Measurements from ENCODE around the gene SHC3. TPM values are rescaled to one million over a fixed set of nuclear protein-coding genes. Genes with fewer than 3 reads are reported as not detected.

The SHC3 gene
- total RNA-seq, 2 experiments from 2014 or later, result not detected

DNA sequence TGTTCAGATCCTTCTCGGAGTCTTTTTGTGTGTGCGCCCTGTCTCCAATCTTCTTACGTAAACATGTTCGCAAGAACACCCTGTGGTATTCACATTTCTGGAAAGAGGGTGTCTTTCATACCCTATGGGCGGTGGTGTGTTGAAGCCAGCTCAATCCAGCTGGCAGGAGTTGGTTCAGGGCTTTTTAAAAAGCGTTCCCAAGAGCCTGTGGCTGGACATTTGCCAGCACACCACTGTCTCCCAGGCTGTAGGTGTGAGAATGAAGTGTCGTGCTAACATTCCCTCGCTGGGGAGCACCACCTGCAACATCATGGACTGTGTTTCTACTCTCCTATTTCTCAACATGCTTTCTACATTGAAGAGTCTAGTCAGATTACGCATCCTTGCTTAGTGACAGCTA is 135.6 kb downstream of the SHC3 start:
- H3K9me3 Mint-ChIP-seq, result no peaks in the 10 kb centered on the region
- no peaks in the 10 kb centered on the region for H3K36me3 Mint-ChIP-seq (ENCODE audit: low read depth)
- no peaks in the 10 kb centered on the region for H3K4me1 Mint-ChIP-seq
- DNase-seq, result no peak
- CTCF ChIA-PET, result no interaction called here
- POLR2A ChIA-PET, result no interaction called here
- H3K27me3 Mint-ChIP-seq, result peaks cover 2% of the 10 kb centered on the region
- H3K4me3 Mint-ChIP-seq, result no peak overlapping the region
- H3K27ac Mint-ChIP-seq, result no peak overlapping the region

DNA sequence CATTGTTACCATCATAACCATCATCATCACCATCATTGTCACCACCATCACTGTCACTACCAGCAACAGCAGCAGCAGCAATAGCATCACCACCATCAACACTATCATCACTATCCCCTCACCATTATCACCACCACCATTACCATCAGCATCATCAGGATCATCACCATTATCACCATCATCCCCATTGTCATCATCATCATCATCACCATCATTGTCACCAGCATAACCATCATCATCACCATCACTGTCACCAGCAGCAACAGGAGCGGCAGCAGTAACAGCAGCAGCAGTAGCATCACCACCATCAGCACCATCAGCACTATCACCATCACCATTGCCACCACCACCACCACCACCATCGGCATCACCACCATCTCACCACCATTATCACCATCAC is 139.0 kb downstream of the SHC3 start:
- Mint-ChIP-seq H3K27me3 (peaks cover 3% of the 10 kb centered on the region), H3K4me3 (no peak overlapping the region), H3K9me3 (no peaks in the 10 kb centered on the region), H3K36me3 (ENCODE audit: low read depth) (no peaks in the 10 kb centered on the region), H3K27ac (no peak overlapping the region), H3K4me1 (no peaks in the 10 kb centered on the region)
- POLR2A ChIA-PET, result no interaction called here
- CTCF ChIA-PET, result no interaction called here
- DNase-seq, result no peak

DNA sequence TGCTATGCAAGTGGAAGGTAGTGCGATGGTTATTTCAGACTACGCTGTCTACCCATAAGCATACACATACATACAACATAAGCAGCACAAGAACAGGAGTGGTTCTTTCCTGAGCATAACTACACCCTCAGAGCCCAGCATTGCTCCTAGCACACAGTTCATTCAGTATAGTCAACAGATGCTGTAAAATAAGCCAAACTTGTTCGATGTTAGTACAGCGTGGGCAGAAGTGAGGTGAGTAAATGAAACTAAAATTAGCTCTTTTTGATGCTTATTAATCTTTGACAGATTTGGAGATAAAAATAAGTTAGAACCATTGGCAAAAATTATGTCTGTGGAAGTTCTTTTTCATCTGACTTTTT is 139.5 kb downstream of the SHC3 start:
- Mint-ChIP-seq H3K9me3 (no peaks in the 10 kb centered on the region), H3K36me3 (ENCODE audit: low read depth) (no peaks in the 10 kb centered on the region), H3K27me3 (peaks cover 5% of the 10 kb centered on the region), H3K27ac (no peak overlapping the region), H3K4me3 (no peak overlapping the region), H3K4me1 (no peaks in the 10 kb centered on the region)
- CTCF ChIA-PET, result no interaction called here
- POLR2A ChIA-PET, result no interaction called here
- no peak for DNase-seq

DNA sequence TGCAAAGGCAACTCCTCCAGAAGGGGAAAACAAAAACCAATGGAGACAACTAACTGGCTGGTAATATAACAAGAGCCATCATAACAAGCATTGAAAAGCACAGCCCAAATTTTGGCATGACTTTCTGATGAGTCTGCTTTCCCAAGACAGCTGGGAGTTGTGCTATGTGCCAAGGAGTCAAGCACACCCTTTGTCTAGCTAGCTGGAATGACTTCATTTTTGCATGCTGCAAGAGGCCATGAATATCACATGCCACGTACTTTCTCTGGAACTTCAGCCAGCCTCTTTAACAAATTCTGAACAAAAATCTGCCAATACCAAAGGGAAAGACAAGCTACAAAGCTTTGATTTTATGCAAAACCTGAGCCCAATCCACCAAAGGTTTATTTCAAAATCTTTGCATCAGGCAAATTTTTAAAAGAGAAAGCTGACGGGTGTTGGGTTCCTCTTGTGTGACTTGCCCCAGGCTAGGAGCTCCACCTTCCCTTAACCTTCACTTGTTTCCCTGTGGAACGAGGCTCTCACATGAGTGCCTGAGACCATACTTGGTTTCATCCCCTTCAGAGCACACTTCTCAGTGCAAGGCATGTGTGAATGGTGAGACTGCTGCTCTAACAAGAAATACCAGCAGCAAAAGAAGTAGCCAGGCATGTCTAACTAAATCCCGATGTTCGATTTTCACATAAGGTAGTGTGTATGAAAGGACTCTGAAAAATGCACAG is 140.1 kb downstream of the SHC3 start:
- Mint-ChIP-seq H3K27ac (no peak overlapping the region), H3K4me1 (no peaks in the 10 kb centered on the region), H3K4me3 (no peak overlapping the region), H3K9me3 (no peaks in the 10 kb centered on the region), H3K36me3 (ENCODE audit: low read depth) (no peaks in the 10 kb centered on the region), H3K27me3 (peaks cover 5% of the 10 kb centered on the region)
- no peak for DNase-seq
- ChIA-PET CTCF (no interaction called here), POLR2A (no interaction called here)

DNA sequence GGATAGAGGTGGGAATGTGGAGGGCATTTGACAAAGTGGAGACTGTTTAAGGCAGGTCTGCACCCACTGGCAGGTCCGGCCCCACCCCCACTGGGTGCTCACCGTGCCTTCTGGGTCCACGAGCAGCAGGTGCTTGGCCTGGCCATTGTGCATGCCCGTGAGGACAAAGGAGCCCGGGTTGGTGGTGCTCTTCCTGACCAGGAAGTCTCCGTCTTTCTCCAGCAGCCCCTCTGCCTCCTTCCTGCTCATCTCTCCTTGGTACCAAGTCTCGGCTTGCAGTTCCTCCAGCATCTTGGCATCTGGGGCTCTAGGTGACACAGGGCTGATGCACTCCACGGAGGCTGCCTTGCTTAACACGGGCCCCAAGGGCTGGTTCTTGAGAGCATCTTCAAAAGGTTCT is 140.7 kb downstream of the SHC3 start:
- POLR2A ChIA-PET, result no interaction called here
- Mint-ChIP-seq H3K4me1 (no peaks in the 10 kb centered on the region), H3K9me3 (no peaks in the 10 kb centered on the region), H3K36me3 (ENCODE audit: low read depth) (no peaks in the 10 kb centered on the region), H3K27ac (no peak overlapping the region), H3K4me3 (no peak overlapping the region), H3K27me3 (peaks cover 5% of the 10 kb centered on the region)
- CTCF ChIA-PET, result no interaction called here
- no peak for DNase-seq

DNA sequence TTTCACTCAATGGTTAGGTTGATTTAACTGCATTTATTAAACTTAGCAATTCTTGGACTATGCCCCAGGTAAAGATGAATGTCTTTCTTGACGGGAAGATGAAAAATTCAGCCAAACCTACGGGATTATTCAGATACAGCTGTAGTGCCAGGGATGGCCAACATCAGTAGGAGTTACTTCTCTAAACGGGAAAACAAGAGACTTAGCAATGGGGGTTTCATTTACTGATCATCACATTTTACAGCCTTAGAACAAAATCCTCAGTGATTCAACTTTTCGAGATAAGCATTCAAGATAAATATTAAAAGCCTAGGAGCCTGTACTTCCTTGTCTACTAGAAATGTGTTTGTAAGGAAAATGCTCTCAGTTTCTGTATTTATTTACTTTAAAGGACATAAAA is 141.3 kb downstream of the SHC3 start:
- POLR2A ChIA-PET, result no interaction called here
- no peaks in the 10 kb centered on the region for H3K4me1 Mint-ChIP-seq
- no peaks in the 10 kb centered on the region for H3K9me3 Mint-ChIP-seq

DNA sequence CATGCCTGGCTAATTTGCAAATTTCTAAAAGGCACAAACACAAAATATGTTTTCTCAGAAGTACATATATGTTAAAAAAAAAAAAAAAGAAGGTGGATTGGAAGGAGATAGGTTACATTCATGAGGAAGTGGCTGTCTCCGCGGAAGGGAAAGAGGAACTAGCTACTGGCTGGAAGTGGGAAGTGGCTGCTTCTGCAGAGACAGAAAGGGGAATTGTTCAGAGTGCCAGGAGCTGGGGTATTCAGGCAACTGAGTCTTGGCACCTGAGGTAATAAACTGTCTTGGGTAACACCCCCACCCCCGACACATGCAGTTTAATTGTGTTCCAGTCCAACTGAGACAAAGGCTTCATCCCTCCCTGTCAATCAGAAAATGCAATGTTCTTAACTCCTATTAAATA is 141.7 kb downstream of the SHC3 start:
- no peak for DNase-seq
- peaks cover 7% of the 10 kb centered on the region for H3K27me3 Mint-ChIP-seq
- POLR2A ChIA-PET, result no interaction called here
- H3K4me1 Mint-ChIP-seq, result no peaks in the 10 kb centered on the region
- CTCF ChIA-PET, result no interaction called here
- no peak overlapping the region for H3K27ac Mint-ChIP-seq
- H3K4me3 Mint-ChIP-seq, result no peak overlapping the region
- H3K9me3 Mint-ChIP-seq, result no peaks in the 10 kb centered on the region
- no peaks in the 10 kb centered on the region for H3K36me3 Mint-ChIP-seq (ENCODE audit: low read depth)

More for the DNA sequence above, 141.3 kb downstream of the SHC3 start:
- Mint-ChIP-seq H3K27me3 (peaks cover 5% of the 10 kb centered on the region), H3K36me3 (ENCODE audit: low read depth) (no peaks in the 10 kb centered on the region), H3K27ac (no peak overlapping the region), H3K4me3 (no peak overlapping the region)
- DNase-seq, result no peak
- CTCF ChIA-PET, result no interaction called here

DNA sequence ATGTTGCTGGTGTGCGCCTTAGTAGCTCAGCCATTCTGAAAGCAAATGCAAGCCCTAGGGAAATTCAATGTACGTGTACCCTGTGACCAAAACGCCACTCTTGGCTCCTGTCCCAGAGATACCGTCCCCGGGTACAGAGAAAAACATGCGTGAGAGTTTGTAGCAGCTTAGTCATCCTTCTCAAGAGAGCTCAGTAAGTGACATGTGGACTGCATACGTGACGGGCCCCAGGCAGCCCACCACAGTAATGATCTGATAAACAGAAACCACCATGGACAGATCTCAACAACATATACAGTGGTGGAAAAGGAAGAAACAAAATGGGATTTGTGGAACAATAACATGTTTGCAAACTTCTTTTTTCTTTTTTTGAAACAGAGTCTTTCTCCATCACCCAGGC is 142.2 kb downstream of the SHC3 start:
- Mint-ChIP-seq H3K36me3 (ENCODE audit: low read depth) (no peaks in the 10 kb centered on the region), H3K9me3 (no peaks in the 10 kb centered on the region), H3K27me3 (peaks cover 8% of the 10 kb centered on the region), H3K4me1 (no peaks in the 10 kb centered on the region), H3K27ac (no peak overlapping the region), H3K4me3 (no peak overlapping the region)
- ChIA-PET POLR2A (no interaction called here), CTCF (no interaction called here)
- DNase-seq, result no peak

DNA sequence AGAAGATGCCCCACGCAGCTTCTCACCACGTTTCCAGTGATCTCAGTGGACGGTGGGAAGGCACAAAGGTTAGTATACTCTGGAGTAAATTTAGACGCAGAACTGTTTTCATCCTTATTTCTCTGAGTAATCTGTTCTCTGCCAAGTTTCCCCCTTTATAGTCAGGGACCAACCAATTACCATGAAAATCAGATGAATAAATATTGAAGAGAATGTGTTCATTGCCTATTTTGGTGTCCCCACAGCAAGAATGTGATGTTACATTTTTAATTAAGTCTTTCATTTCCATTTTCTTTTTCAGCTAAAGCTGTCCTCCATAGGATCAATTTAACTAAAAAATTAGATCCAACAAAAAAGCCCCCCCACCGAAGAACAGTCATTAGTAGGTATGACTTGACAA is 146.0 kb downstream of the SHC3 start:
- Mint-ChIP-seq H3K27me3 (peaks cover 17% of the 10 kb centered on the region), H3K9me3 (peaks cover 3% of the 10 kb centered on the region), H3K4me1 (no peaks in the 10 kb centered on the region), H3K27ac (no peak overlapping the region), H3K4me3 (no peak overlapping the region), H3K36me3 (ENCODE audit: low read depth) (no peaks in the 10 kb centered on the region)
- ChIA-PET CTCF (no interaction called here), POLR2A (no interaction called here)
- DNase-seq, result no peak

DNA sequence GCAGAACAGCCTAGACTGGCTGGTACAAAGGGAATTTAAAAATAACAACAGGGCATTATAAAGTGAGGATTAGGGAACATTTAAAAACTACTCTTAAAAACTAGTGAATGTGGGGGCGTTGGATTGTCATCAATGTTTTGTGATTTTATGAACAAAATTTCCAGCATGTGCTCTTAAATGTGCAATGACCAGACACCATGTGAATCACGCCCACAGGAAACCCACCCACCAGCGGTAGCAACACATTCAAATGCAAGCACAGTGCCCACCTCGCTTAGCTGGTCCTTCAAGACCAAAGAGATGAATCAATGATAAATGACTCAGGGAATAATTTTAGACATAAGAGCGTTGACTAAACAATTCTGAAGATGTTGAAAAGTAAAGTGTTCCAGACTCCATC is 146.4 kb downstream of the SHC3 start:
- no peak for DNase-seq
- POLR2A ChIA-PET, result no interaction called here

DNA sequence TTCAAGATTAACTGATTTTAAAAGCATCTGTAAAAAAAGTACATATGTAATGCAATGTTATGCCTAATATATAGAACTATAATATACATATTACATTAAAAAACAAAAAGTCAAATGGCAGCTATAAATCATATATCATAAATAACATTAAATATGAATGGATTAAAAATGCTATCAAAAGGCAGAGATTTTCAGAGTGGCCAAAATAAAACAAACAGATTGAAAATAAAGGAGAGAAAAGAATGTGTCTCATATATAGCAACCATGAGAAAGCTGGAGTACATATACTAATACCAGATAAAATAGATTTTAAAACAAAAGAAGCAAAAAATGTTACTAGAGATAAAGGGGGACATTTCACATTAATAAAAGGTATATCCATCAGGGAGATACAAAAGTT is 148.8 kb downstream of the SHC3 start:
- H3K27ac Mint-ChIP-seq, result no peak overlapping the region
- no peak for DNase-seq
- no peaks in the 10 kb centered on the region for H3K36me3 Mint-ChIP-seq (ENCODE audit: low read depth)
- no peaks in the 10 kb centered on the region for H3K4me1 Mint-ChIP-seq
- peaks cover 14% of the 10 kb centered on the region for H3K27me3 Mint-ChIP-seq
- ChIA-PET CTCF (no interaction called here), POLR2A (no interaction called here)
- no peak overlapping the region for H3K4me3 Mint-ChIP-seq
- H3K9me3 Mint-ChIP-seq, result peaks cover 3% of the 10 kb centered on the region

More for the DNA sequence above, 146.4 kb downstream of the SHC3 start:
- peaks cover 3% of the 10 kb centered on the region for H3K9me3 Mint-ChIP-seq
- H3K27me3 Mint-ChIP-seq, result peaks cover 17% of the 10 kb centered on the region
- no peaks in the 10 kb centered on the region for H3K36me3 Mint-ChIP-seq (ENCODE audit: low read depth)
- H3K27ac Mint-ChIP-seq, result no peak overlapping the region
- no peaks in the 10 kb centered on the region for H3K4me1 Mint-ChIP-seq
- CTCF ChIA-PET, result no interaction called here
- no peak overlapping the region for H3K4me3 Mint-ChIP-seq

DNA sequence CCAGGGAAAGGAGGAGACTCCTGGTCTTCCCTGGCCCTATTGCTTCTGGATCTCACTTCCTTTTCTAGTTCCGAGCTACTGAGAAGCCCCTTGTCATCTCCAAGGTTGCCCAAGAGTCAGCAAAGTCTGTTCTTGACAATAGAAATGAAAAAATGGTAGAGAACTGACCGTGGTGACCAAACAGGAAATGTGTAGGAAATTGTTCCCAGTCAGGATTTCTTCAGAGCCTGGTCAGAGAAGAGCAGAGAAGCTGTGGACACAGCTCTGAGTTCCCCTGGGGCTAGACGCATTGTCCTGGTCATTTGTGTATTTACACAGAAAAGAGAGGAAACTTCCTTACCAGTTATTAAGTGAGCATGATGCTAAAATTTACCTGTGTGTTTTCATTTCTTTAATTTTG is 151.7 kb downstream of the SHC3 start:
- DNase-seq, result no peak
- H3K27ac Mint-ChIP-seq, result no peak overlapping the region
- H3K9me3 Mint-ChIP-seq, result peaks cover 3% of the 10 kb centered on the region
- H3K4me3 Mint-ChIP-seq, result no peak overlapping the region
- CTCF ChIA-PET, result no interaction called here
- no peaks in the 10 kb centered on the region for H3K4me1 Mint-ChIP-seq
- POLR2A ChIA-PET, result no interaction called here
- H3K27me3 Mint-ChIP-seq, result peaks cover 10% of the 10 kb centered on the region
- H3K36me3 Mint-ChIP-seq (ENCODE audit: low read depth), result no peaks in the 10 kb centered on the region

DNA sequence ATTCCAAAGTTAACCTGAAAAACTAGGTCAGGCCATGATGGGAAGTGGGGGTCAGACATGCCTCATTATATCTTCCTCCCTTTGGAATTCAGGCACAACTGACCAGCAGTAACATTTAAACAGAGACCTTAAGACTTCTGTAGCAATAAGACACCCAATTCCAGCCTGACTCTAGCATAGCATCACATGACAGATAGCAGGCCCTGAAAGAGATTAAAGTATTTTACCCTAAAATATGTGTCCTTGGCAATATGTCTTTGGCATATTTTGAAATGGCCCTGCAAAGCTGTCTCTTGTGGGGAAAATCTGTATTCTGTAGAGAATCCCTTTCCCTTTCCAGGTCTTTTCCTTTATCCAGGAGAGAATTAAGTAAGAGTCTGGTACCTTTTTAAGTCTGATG is 153.1 kb downstream of the SHC3 start:
- Mint-ChIP-seq H3K4me1 (no peaks in the 10 kb centered on the region), H3K27me3 (peaks cover 6% of the 10 kb centered on the region), H3K27ac (no peak overlapping the region), H3K4me3 (no peak overlapping the region), H3K9me3 (peaks cover 3% of the 10 kb centered on the region), H3K36me3 (ENCODE audit: low read depth) (no peaks in the 10 kb centered on the region)
- no peak for DNase-seq
- ChIA-PET CTCF (no interaction called here), POLR2A (no interaction called here)

DNA sequence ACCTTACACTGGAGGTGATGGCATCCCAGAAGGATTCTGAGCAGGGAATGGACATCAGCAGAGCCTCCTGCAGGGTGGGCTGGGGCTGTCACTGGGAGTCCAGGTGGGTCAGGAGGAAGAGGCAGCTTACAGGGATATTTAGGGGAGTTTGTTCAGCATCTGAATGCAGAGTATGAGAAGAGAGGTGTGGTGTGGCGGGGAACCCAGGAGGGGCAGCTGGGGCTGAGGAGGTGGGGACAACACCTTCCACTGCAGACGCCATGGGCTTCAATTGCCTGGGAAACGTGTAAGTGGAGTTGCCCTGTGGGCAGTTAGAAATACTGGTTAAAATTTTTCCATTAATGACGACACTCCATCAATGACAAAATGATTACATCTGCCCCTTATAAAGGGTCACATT is 153.9 kb downstream of the SHC3 start:
- no peaks in the 10 kb centered on the region for H3K36me3 Mint-ChIP-seq (ENCODE audit: low read depth)
- H3K27me3 Mint-ChIP-seq, result peaks cover 3% of the 10 kb centered on the region
- CTCF ChIA-PET, result no interaction called here
- no peak overlapping the region for H3K4me3 Mint-ChIP-seq
- POLR2A ChIA-PET, result no interaction called here
- H3K4me1 Mint-ChIP-seq, result no peaks in the 10 kb centered on the region
- no peak for DNase-seq
- H3K9me3 Mint-ChIP-seq, result peaks cover 3% of the 10 kb centered on the region
- H3K27ac Mint-ChIP-seq, result no peak overlapping the region

DNA sequence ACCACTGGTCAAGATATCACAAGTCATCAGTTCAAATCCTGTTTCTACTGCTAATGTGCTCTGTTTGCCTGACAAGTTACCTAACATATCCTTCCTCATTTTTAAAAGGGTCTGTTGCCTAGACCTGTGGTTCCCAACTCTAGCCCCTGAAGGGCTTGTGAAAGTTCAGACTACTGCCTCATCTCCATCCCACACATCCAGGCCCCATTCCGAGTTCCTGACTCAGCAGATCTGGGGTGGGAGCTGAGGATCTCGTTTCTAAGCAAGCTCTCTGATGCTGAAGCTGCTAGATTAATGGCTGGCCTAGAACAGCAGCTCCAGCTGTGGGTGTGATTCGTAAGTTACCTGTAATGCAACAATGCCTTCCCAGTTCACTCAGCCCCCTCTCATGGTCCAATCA is 154.9 kb downstream of the SHC3 start:
- DNase-seq, result no peak
- Mint-ChIP-seq H3K9me3 (no peaks in the 10 kb centered on the region), H3K36me3 (ENCODE audit: low read depth) (no peaks in the 10 kb centered on the region), H3K4me1 (no peaks in the 10 kb centered on the region), H3K27me3 (peaks cover 3% of the 10 kb centered on the region), H3K27ac (no peak overlapping the region), H3K4me3 (no peak overlapping the region)
- ChIA-PET CTCF (no interaction called here), POLR2A (no interaction called here)
